Measurements from ENCODE around the gene ERGIC1. TPM values are rescaled to one million over a fixed set of nuclear protein-coding genes. Genes with fewer than 3 reads are reported as not detected.

ERGIC1 gene
- total RNA-seq, 1 experiment from 2014 or later: 89.8 TPM

GRCh38 chr5:172874647-172875504 is 40.8 kb downstream of the ERGIC1 start (continued):
- TF ChIP-seq HMGXB4 (CRISPR knock-in tag; IDR thresholded peaks at IDR 0.05): no peak

- DNase-seq (ENCODE audit: low spot score) (no peak), ATAC-seq (no peak)
- TF ChIP-seq ZNF219 (CRISPR knock-in tag; IDR thresholded peaks at IDR 0.05; ENCODE audit: borderline replicate concordance) (no peak), MXD4 (CRISPR knock-in tag; IDR thresholded peaks at IDR 0.05; ENCODE audit: borderline replicate concordance) (no peak), TEAD1 (CRISPR knock-in tag; IDR thresholded peaks at IDR 0.05) (no peak), ELF4 (CRISPR knock-in tag; IDR thresholded peaks at IDR 0.05; ENCODE audit: low read depth) (no peak), ZNF532 (CRISPR knock-in tag; IDR thresholded peaks at IDR 0.05; ENCODE audit: borderline replicate concordance) (no peak), TP53 (CRISPR knock-in tag; IDR thresholded peaks at IDR 0.05) (no peak), TCF7 (CRISPR knock-in tag; IDR thresholded peaks at IDR 0.05; ENCODE audit: low read depth) (no peak), GABPB1 (CRISPR knock-in tag; IDR thresholded peaks at IDR 0.05) (no peak), ZNF121 (CRISPR knock-in tag; IDR thresholded peaks at IDR 0.05) (no peak), SMAD4 (CRISPR knock-in tag; IDR thresholded peaks at IDR 0.05) (no peak), ZNF416 (CRISPR knock-in tag; IDR thresholded peaks at IDR 0.05) (no peak), NR1H2 (CRISPR knock-in tag; IDR thresholded peaks at IDR 0.05) (no peak), ZNF671 (CRISPR knock-in tag; IDR thresholded peaks at IDR 0.05) (no peak), ZNF232 (CRISPR knock-in tag; IDR thresholded peaks at IDR 0.05) (no peak), NR3C1 (CRISPR knock-in tag; conservative IDR thresholded peaks at IDR 0.05; ENCODE audit: low read depth) (no peak)
- TF ChIP-seq, protein P1, sequence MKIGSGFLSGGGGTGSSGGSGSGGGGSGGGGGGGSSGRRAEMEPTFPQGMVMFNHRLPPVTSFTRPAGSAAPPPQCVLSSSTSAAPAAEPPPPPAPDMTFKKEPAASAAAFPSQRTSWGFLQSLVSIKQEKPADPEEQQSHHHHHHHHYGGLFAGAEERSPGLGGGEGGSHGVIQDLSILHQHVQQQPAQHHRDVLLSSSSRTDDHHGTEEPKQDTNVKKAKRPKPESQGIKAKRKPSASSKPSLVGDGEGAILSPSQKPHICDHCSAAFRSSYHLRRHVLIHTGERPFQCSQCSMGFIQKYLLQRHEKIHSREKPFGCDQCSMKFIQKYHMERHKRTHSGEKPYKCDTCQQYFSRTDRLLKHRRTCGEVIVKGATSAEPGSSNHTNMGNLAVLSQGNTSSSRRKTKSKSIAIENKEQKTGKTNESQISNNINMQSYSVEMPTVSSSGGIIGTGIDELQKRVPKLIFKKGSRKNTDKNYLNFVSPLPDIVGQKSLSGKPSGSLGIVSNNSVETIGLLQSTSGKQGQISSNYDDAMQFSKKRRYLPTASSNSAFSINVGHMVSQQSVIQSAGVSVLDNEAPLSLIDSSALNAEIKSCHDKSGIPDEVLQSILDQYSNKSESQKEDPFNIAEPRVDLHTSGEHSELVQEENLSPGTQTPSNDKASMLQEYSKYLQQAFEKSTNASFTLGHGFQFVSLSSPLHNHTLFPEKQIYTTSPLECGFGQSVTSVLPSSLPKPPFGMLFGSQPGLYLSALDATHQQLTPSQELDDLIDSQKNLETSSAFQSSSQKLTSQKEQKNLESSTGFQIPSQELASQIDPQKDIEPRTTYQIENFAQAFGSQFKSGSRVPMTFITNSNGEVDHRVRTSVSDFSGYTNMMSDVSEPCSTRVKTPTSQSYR (CRISPR knock-in tag; IDR thresholded peaks at IDR 0.05): no peak
- TF ChIP-seq, protein P2, sequence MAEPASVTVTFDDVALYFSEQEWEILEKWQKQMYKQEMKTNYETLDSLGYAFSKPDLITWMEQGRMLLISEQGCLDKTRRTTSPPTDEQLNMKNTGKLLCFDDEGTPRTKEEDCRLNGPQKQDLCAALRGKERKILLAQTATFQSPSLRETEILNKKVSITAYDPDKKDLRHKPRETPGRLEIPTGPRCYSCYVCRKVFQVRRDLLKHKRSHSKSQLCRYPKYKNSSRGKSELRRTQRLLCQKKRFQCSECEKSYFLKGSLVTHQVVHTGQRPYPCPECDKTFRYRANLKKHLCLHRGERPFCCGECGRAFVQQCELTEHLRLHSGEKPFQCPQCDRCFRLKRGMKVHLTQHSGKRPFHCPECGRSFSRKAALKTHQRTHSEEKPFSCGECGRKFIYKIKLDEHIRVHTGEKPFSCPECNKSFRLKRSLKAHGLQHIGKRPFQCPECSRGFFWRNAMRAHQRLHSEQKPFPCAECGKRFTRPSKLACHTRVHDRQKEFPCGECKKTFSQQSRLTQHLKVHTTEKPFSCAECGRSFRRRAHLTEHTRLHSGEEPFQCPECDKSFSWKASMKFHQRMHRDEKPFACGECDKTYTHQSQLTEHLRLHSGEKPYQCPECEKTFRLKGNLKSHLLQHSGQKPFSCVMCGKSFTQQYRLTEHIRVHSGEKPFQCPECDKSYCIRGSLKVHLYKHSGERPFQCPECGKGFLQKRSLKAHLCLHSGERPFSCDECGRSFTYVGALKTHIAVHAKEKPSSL (CRISPR knock-in tag; conservative IDR thresholded peaks at IDR 0.05): no peak
- TF ChIP-seq, protein P3, sequence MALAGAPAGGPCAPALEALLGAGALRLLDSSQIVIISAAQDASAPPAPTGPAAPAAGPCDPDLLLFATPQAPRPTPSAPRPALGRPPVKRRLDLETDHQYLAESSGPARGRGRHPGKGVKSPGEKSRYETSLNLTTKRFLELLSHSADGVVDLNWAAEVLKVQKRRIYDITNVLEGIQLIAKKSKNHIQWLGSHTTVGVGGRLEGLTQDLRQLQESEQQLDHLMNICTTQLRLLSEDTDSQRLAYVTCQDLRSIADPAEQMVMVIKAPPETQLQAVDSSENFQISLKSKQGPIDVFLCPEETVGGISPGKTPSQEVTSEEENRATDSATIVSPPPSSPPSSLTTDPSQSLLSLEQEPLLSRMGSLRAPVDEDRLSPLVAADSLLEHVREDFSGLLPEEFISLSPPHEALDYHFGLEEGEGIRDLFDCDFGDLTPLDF (CRISPR knock-in tag; IDR thresholded peaks at IDR 0.05): no peak
- TF ChIP-seq, protein P4, sequence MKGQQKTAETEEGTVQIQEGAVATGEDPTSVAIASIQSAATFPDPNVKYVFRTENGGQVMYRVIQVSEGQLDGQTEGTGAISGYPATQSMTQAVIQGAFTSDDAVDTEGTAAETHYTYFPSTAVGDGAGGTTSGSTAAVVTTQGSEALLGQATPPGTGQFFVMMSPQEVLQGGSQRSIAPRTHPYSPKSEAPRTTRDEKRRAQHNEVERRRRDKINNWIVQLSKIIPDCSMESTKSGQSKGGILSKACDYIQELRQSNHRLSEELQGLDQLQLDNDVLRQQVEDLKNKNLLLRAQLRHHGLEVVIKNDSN (CRISPR knock-in tag; IDR thresholded peaks at IDR 0.05): no peak
- TF ChIP-seq, protein P5, sequence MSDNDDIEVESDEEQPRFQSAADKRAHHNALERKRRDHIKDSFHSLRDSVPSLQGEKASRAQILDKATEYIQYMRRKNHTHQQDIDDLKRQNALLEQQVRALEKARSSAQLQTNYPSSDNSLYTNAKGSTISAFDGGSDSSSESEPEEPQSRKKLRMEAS (CRISPR knock-in tag; IDR thresholded peaks at IDR 0.05): no peak
- peaks cover 19% of the 10 kb centered on the region for H3K4me1 Mint-ChIP-seq
- ChIA-PET CTCF (interaction anchor here (1.0 to 1.2 kb wide), 2 partner anchors 57 to 103 kb away, joined by 3 read pairs; no protein-coding TSS in a partner anchor), POLR2A (no interaction called here)
- H3K27ac Mint-ChIP-seq: no peak overlapping the region
- no peaks in the 10 kb centered on the region for H3K9me3 Mint-ChIP-seq
- H3K4me3 Mint-ChIP-seq: no peak overlapping the region
- no peaks in the 10 kb centered on the region for H3K36me3 Mint-ChIP-seq
- no peaks in the 10 kb centered on the region for H3K27me3 Mint-ChIP-seq (ENCODE audit: low read depth)
Measured at GRCh38 chr5:172875505-172876279, 41.6 kb downstream of the ERGIC1 start.
